ENCODE data around the gene WIPI1.

DNA sequence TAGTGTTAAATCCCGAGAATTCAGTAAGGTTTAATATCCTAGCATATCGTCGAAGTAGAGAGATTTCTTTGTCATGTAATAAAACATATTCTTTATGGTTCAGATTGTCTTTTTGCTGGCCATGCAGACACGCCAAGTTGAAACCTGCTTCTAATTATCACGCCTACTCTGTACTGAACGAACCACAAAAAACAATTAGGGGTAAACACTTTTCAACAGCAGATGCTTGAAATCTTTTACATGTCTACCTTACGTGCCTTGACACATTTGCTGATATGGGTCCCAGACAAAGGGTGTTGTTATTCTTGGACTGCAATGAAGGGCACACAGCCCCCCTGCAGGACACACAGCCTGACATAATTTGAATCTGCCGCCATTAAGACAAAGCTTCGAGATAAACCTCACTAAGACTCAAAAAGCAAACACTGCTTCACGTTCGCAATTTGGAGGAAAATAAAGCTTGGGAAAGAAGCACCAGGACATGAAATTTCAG lies 13.3 kb downstream of the WIPI1 start:
- TF ChIP-seq ZBTB17 (CRISPR knock-in tag; IDR thresholded peaks at IDR 0.05) (no peak), FOSL1 (tag; conservative IDR thresholded peaks at IDR 0.05) (no peak), ZNF274 (IDR thresholded peaks at IDR 0.05; ENCODE audit: borderline replicate concordance, low read depth, low read length) (no peak), NCOA1 (IDR thresholded peaks at IDR 0.05; ENCODE audit: low read depth) (no peak), CBX2 (IDR thresholded peaks at IDR 0.05; ENCODE audit: insufficient read depth, low read length, poor library complexity, severe bottlenecking) (no peak), SMARCC2 (IDR thresholded peaks at IDR 0.05; ENCODE audit: low read depth) (no peak)
- TF ChIP-seq, protein P1, sequence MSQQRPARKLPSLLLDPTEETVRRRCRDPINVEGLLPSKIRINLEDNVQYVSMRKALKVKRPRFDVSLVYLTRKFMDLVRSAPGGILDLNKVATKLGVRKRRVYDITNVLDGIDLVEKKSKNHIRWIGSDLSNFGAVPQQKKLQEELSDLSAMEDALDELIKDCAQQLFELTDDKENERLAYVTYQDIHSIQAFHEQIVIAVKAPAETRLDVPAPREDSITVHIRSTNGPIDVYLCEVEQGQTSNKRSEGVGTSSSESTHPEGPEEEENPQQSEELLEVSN (IDR thresholded peaks at IDR 0.05; ENCODE audit: borderline replicate concordance in 1 of 2, extremely low read depth in 1 of 2, insufficient read depth in 1 of 2, insufficient read length in 1 of 2, low read depth in 1 of 2, low read length in 1 of 2, poor library complexity in 1 of 2, severe bottlenecking in 1 of 2): no peak
- TF ChIP-seq, protein P2, sequence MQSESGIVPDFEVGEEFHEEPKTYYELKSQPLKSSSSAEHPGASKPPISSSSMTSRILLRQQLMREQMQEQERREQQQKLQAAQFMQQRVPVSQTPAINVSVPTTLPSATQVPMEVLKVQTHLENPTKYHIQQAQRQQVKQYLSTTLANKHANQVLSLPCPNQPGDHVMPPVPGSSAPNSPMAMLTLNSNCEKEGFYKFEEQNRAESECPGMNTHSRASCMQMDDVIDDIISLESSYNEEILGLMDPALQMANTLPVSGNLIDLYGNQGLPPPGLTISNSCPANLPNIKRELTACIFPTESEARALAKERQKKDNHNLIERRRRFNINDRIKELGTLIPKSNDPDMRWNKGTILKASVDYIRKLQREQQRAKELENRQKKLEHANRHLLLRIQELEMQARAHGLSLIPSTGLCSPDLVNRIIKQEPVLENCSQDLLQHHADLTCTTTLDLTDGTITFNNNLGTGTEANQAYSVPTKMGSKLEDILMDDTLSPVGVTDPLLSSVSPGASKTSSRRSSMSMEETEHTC (IDR thresholded peaks at IDR 0.05): no peak

Measured in K562 (cell line).